HG03095 (cell line): Measurements from ENCODE around the gene LIPC.

Experiments
- ATAC-seq: cut with Tn5 transposase; IDR thresholded peaks from one replicate; pipeline ENCODE4 v1.9.1; 2021; ENCODE audit warnings: moderate library complexity; ENCODE audit not compliant: unreplicated experiment

LIPC gene

GRCh38 chr15:58512522-58512921 lies 80.7 kb downstream of the LIPC start:
- ATAC-seq: no peak

- no peak for ATAC-seq
Observed at GRCh38 chr15:58513008-58513407, 81.2 kb downstream of the LIPC start.

GRCh38 chr15:58513726-58514336 lies 82.0 kb downstream of the LIPC start:
- ATAC-seq: no peak

- ATAC-seq: no peak
Observed at GRCh38 chr15:58515807-58516206, 84.0 kb downstream of the LIPC start.

- no peak for ATAC-seq
Observed at GRCh38 chr15:58517252-58517681, 85.5 kb downstream of the LIPC start.

GRCh38 chr15:58517682-58518525 lies 86.1 kb downstream of the LIPC start:
- peak; percentile 69 for ATAC-seq

GRCh38 chr15:58518626-58519025 lies 86.8 kb downstream of the LIPC start:
- peak; percentile 16 for ATAC-seq

- no peak for ATAC-seq
Observed at GRCh38 chr15:58519516-58519915, 87.7 kb downstream of the LIPC start.

- ATAC-seq: no peak
Observed at GRCh38 chr15:58520464-58520863, 88.7 kb downstream of the LIPC start.

GRCh38 chr15:58520936-58521292 lies 89.1 kb downstream of the LIPC start:
- no peak for ATAC-seq

GRCh38 chr15:58521293-58521991 lies 89.7 kb downstream of the LIPC start:
- ATAC-seq: no peak

GRCh38 chr15:58522391-58522790 lies 90.6 kb downstream of the LIPC start:
- no peak for ATAC-seq

GRCh38 chr15:58522865-58523264 lies 91.1 kb downstream of the LIPC start:
- ATAC-seq: no peak

GRCh38 chr15:58523634-58524033 lies 91.8 kb downstream of the LIPC start:
- no peak for ATAC-seq

- ATAC-seq: no peak
Observed at GRCh38 chr15:58524247-58524646, 92.5 kb downstream of the LIPC start.

- ATAC-seq: no peak
Observed at GRCh38 chr15:58525991-58526421, 94.2 kb downstream of the LIPC start.

- ATAC-seq: no peak
Observed at GRCh38 chr15:58526647-58527192, 94.9 kb downstream of the LIPC start.

- ATAC-seq: no peak
Observed at GRCh38 chr15:58527573-58528187, 95.9 kb downstream of the LIPC start.

GRCh38 chr15:58528188-58528870 lies 96.5 kb downstream of the LIPC start:
- ATAC-seq: no peak

- no peak for ATAC-seq
Observed at GRCh38 chr15:58529041-58529440, 97.2 kb downstream of the LIPC start.
